Measurements from ENCODE around the gene AKAP9. TPM values are rescaled to one million over a fixed set of nuclear protein-coding genes. Genes with fewer than 3 reads are reported as not detected.

The AKAP9 gene
- total RNA-seq, 1 donor from 2014 or later, result 66.9 TPM

- Mint-ChIP-seq H3K4me1 (ENCODE audit: low read depth, unreplicated experiment) (no peaks in the 10 kb centered on the region), H3K27ac (ENCODE audit: unreplicated experiment) (no peak overlapping the region), H3K36me3 (ENCODE audit: unreplicated experiment) (no peaks in the 10 kb centered on the region), H3K27me3 (ENCODE audit: unreplicated experiment) (no peaks in the 10 kb centered on the region), H3K9me3 (ENCODE audit: unreplicated experiment) (no peaks in the 10 kb centered on the region), H3K4me3 (ENCODE audit: unreplicated experiment) (no peak overlapping the region)
- no peak for TF ChIP-seq CTCF (IDR thresholded peaks at IDR 0.05; ENCODE audit: partially characterized antibody, unreplicated experiment)
- DNase-seq, result no peak
Observed at GRCh38 chr7:91913612-91914011, 27.1 kb upstream of the AKAP9 start.

- H3K27me3 Mint-ChIP-seq (ENCODE audit: unreplicated experiment), result no peaks in the 10 kb centered on the region
- H3K9me3 Mint-ChIP-seq (ENCODE audit: unreplicated experiment), result peaks cover 1% of the 10 kb centered on the region
- no peak overlapping the region for H3K27ac Mint-ChIP-seq (ENCODE audit: unreplicated experiment)
- no peak overlapping the region for H3K4me3 Mint-ChIP-seq (ENCODE audit: unreplicated experiment)
- TF ChIP-seq CTCF (IDR thresholded peaks at IDR 0.05; ENCODE audit: partially characterized antibody, unreplicated experiment), result no peak
- no peaks in the 10 kb centered on the region for H3K4me1 Mint-ChIP-seq (ENCODE audit: low read depth, unreplicated experiment)
- no peaks in the 10 kb centered on the region for H3K36me3 Mint-ChIP-seq (ENCODE audit: unreplicated experiment)
- no peak for DNase-seq
Observed at GRCh38 chr7:91915401-91916050, 25.1 kb upstream of the AKAP9 start.

- DNase-seq, result no peak
- TF ChIP-seq CTCF (IDR thresholded peaks at IDR 0.05; ENCODE audit: partially characterized antibody, unreplicated experiment), result no peak
- Mint-ChIP-seq H3K27me3 (ENCODE audit: unreplicated experiment) (no peaks in the 10 kb centered on the region), H3K27ac (ENCODE audit: unreplicated experiment) (no peak overlapping the region), H3K9me3 (ENCODE audit: unreplicated experiment) (peaks cover 1% of the 10 kb centered on the region), H3K4me1 (ENCODE audit: low read depth, unreplicated experiment) (no peaks in the 10 kb centered on the region), H3K4me3 (ENCODE audit: unreplicated experiment) (no peak overlapping the region), H3K36me3 (ENCODE audit: unreplicated experiment) (no peaks in the 10 kb centered on the region)
Observed at GRCh38 chr7:91916051-91916440, 24.6 kb upstream of the AKAP9 start.

- H3K9me3 Mint-ChIP-seq (ENCODE audit: unreplicated experiment), result peaks cover 1% of the 10 kb centered on the region
- no peak overlapping the region for H3K4me3 Mint-ChIP-seq (ENCODE audit: unreplicated experiment)
- no peak overlapping the region for H3K27ac Mint-ChIP-seq (ENCODE audit: unreplicated experiment)
- no peak for DNase-seq
- H3K36me3 Mint-ChIP-seq (ENCODE audit: unreplicated experiment), result no peaks in the 10 kb centered on the region
- no peak for TF ChIP-seq CTCF (IDR thresholded peaks at IDR 0.05; ENCODE audit: partially characterized antibody, unreplicated experiment)
- no peaks in the 10 kb centered on the region for H3K4me1 Mint-ChIP-seq (ENCODE audit: low read depth, unreplicated experiment)
- no peaks in the 10 kb centered on the region for H3K27me3 Mint-ChIP-seq (ENCODE audit: unreplicated experiment)
Observed at GRCh38 chr7:91918356-91918755, 22.3 kb upstream of the AKAP9 start.

- Mint-ChIP-seq H3K4me3 (ENCODE audit: unreplicated experiment) (no peak overlapping the region), H3K27ac (ENCODE audit: unreplicated experiment) (no peak overlapping the region), H3K36me3 (ENCODE audit: unreplicated experiment) (no peaks in the 10 kb centered on the region), H3K27me3 (ENCODE audit: unreplicated experiment) (no peaks in the 10 kb centered on the region), H3K4me1 (ENCODE audit: low read depth, unreplicated experiment) (no peaks in the 10 kb centered on the region), H3K9me3 (ENCODE audit: unreplicated experiment) (peaks cover 1% of the 10 kb centered on the region)
- DNase-seq, result no peak
- no peak for TF ChIP-seq CTCF (IDR thresholded peaks at IDR 0.05; ENCODE audit: partially characterized antibody, unreplicated experiment)
Observed at GRCh38 chr7:91922857-91923256, 17.8 kb upstream of the AKAP9 start.
